Measurements from ENCODE around the gene ARRDC4. TPM values are rescaled to one million over a fixed set of nuclear protein-coding genes. Genes with fewer than 3 reads are reported as not detected.

Gene ARRDC4
- 1.7 and 3.1 TPM in 2 replicates for total RNA-seq

- DNase-seq, result peak; percentile 95
Observed at GRCh38 chr15:97960364-97961066, at the start of gene ARRDC4. Gene ARRDC4 (plus strand): TSS chr15:97960703. CDS start chr15:97960862, 159 bp downstream.

GRCh38 chr15:97914711-97915110, 45.8 kb upstream of the ARRDC4 start:
- no peak for DNase-seq

- DNase-seq, result no peak
Observed at GRCh38 chr15:97915261-97915660, 45.2 kb upstream of the ARRDC4 start.

GRCh38 chr15:97921296-97921865, 39.1 kb upstream of the ARRDC4 start:
- DNase-seq, result no peak

GRCh38 chr15:97929456-97930229, 30.9 kb upstream of the ARRDC4 start:
- no peak for DNase-seq

GRCh38 chr15:97930230-97930629, 30.3 kb upstream of the ARRDC4 start:
- DNase-seq, result no peak

GRCh38 chr15:97931314-97931713, 29.2 kb upstream of the ARRDC4 start:
- DNase-seq, result no peak

GRCh38 chr15:97933589-97933988, 26.9 kb upstream of the ARRDC4 start:
- no peak for DNase-seq

GRCh38 chr15:97940993-97941392, 19.5 kb upstream of the ARRDC4 start:
- DNase-seq, result no peak

- no peak for DNase-seq
Observed at GRCh38 chr15:97941572-97941971, 18.9 kb upstream of the ARRDC4 start.

GRCh38 chr15:97944724-97945123, 15.8 kb upstream of the ARRDC4 start:
- DNase-seq, result no peak

- DNase-seq, result no peak
Observed at GRCh38 chr15:97947465-97948260, 12.8 kb upstream of the ARRDC4 start.

- no peak for DNase-seq
Observed at GRCh38 chr15:97953254-97953653, 7.2 kb upstream of the ARRDC4 start.

- no peak for DNase-seq
Observed at GRCh38 chr15:97953748-97954147, 6.8 kb upstream of the ARRDC4 start.

GRCh38 chr15:97955035-97955434, 5.5 kb upstream of the ARRDC4 start:
- DNase-seq, result no peak

- DNase-seq, result no peak
Observed at GRCh38 chr15:97955529-97955928, 5.0 kb upstream of the ARRDC4 start.

GRCh38 chr15:97959724-97960363, 659 bp upstream of the ARRDC4 start:
- no peak for DNase-seq

- DNase-seq, result no peak
Observed at GRCh38 chr15:97961067-97961954, 808 bp downstream of the ARRDC4 start.

- no peak for DNase-seq
Observed at GRCh38 chr15:97962263-97962662, 1.8 kb downstream of the ARRDC4 start.

GRCh38 chr15:97963779-97964178, 3.3 kb downstream of the ARRDC4 start:
- DNase-seq, result no peak

GRCh38 chr15:97966246-97966645, 5.7 kb downstream of the ARRDC4 start:
- DNase-seq, result no peak
